ENCODE data around the gene COL9A3. TPM values are rescaled to one million over a fixed set of nuclear protein-coding genes. Genes with fewer than 3 reads are reported as not detected.

Gene COL9A3
- total RNA-seq, 1 experiment from 2014 or later = 136 TPM

- ChIA-PET POLR2A (no interaction called here), CTCF (interaction anchor here (0.6 to 3.1 kb wide), 10 partner anchors 11 to 383 kb away, joined by 3 to 13 read pairs (median 4); no protein-coding TSS in a partner anchor)
- TF ChIP-seq ZNF263 (CRISPR knock-in tag; IDR thresholded peaks at IDR 0.05; ENCODE audit: low read depth) (no peak), ZNF512 (CRISPR knock-in tag; IDR thresholded peaks at IDR 0.05; ENCODE audit: borderline replicate concordance) (no peak), ZNF138 (CRISPR knock-in tag; conservative IDR thresholded peaks at IDR 0.05) (no peak), RELA (CRISPR knock-in tag; IDR thresholded peaks at IDR 0.05; ENCODE audit: borderline replicate concordance) (no peak), ARID4B (CRISPR knock-in tag; IDR thresholded peaks at IDR 0.05; ENCODE audit: borderline replicate concordance) (no peak), AR (CRISPR knock-in tag; IDR thresholded peaks at IDR 0.05) (no peak), FOXK1 (CRISPR knock-in tag; IDR thresholded peaks at IDR 0.05) (no peak), E2F1 (CRISPR knock-in tag; IDR thresholded peaks at IDR 0.05) (no peak), KAT7 (CRISPR knock-in tag; IDR thresholded peaks at IDR 0.05; ENCODE audit: borderline replicate concordance) (no peak), CDX4 (CRISPR knock-in tag; IDR thresholded peaks at IDR 0.05; ENCODE audit: borderline replicate concordance) (no peak), JAZF1 (CRISPR knock-in tag; IDR thresholded peaks at IDR 0.05) (no peak), USF2 (CRISPR knock-in tag; IDR thresholded peaks at IDR 0.05) (no peak), CBFB (CRISPR knock-in tag; IDR thresholded peaks at IDR 0.05; ENCODE audit: low read depth) (no peak), TEAD4 (CRISPR knock-in tag; IDR thresholded peaks at IDR 0.05) (no peak)
- H3K9me3 Mint-ChIP-seq = no peaks in the 10 kb centered on the region
- ATAC-seq (no peak), DNase-seq (ENCODE audit: low spot score) (no peak)
- peaks cover 7% of the 10 kb centered on the region for H3K4me1 Mint-ChIP-seq
- peaks cover 30% of the 10 kb centered on the region for H3K36me3 Mint-ChIP-seq
- no peak overlapping the region for H3K27ac Mint-ChIP-seq
- peaks cover 16% of the 10 kb centered on the region for H3K27me3 Mint-ChIP-seq (ENCODE audit: low read depth)
- H3K4me3 Mint-ChIP-seq = peak overlapping the region; percentile 83
These were observed 20.0 kb upstream of the COL9A3 start for GRCh38 chr20:62796699-62797491.

All from WTC11 (cell line).